HCT116 (cell line): ENCODE measurements around the gene KCNIP4. TPM values are rescaled to one million over a fixed set of nuclear protein-coding genes. Genes with fewer than 3 reads are reported as not detected.

Experiments used
- ATAC-seq: fragments of 200-7000 bp; cut with Tn5 transposase; 2 replicates; pipeline ENCODE4 v1.9.1; 2020; ENCODE audit warnings: mild to moderate bottlenecking, moderate library complexity
- BruUV-seq: library from RNA; stranded (reverse); fragments of 400-500 nt; replicated peaks from 2 replicates; lab custom pipeline; 2021; lab: Mats Ljungman, UMichigan
- CTCF ChIA-PET: fragments of 300-600 bp; sonication (Branson Sonifier 250); formaldehyde crosslinking; loops from one replicate; lab custom pipeline; 2021; ENCODE audit warnings: antibody characterized with exemption; lab: Charles Lee
- POLR2A ChIA-PET: fragments of 300-600, 350-600 bp; sonication (Branson Sonifier 250); formaldehyde crosslinking; loops from one replicate; lab custom pipeline; 2021; ENCODE audit warnings: antibody characterized with exemption; lab: Charles Lee
- RAD21 ChIA-PET, 2 experiments: fragments of 300-600 bp; sonication (Branson Sonifier 250); formaldehyde crosslinking; loops; one replicate each; lab custom pipeline; 2023; ENCODE audit warnings: low total read pairs in 2 of 2; ENCODE audit not compliant: uncharacterized antibody in 2 of 2, unreplicated experiment in 2 of 2, low non-redundant PET in 1 of 2; lab: Charles Lee
- DNase-seq: peaks from one replicate; pipeline ENCODE4 v3.0.0-alpha.2; 2010; ENCODE audit warnings: low read depth, low spot score
- H2AFZ ChIP-seq: fragments of 200-600 bp; shearing (Covaris generic), sonication (generic); 2 replicates; pipeline ENCODE4 v1.6.1; 2017; ENCODE audit warnings: low read depth, mixed run types, mixed read lengths, antibody characterized with exemption, low read length; ENCODE audit not compliant: poor library complexity, severe bottlenecking
- H3K27ac ChIP-seq: 2 replicates; pipeline ENCODE4 v1.5.1; 2012; ENCODE audit warnings: low read depth, low read length
- H3K27me3 ChIP-seq: fragments of 200-600 bp; sonication (generic); 2 replicates; pipeline ENCODE4 v1.6.1; 2016; ENCODE audit warnings: mixed run types, low read length, mixed read lengths; ENCODE audit not compliant: insufficient read depth
- H3K36me3 ChIP-seq, 2 experiments: fragments of 200-500 bp in 1 of 2; fragments of 200-600 bp in 1 of 2; sonication (Bioruptor generic) in 1 of 2; sonication (generic) in 1 of 2; 2 replicates each; pipeline versions ENCODE4 v1.5.1 to v1.6.1; 2014 to 2016; ENCODE audit warnings: low read length in 2 of 2, inconsistent platforms in 1 of 2, mixed read lengths in 1 of 2, mixed run types in 1 of 2; ENCODE audit not compliant: insufficient read depth in 2 of 2, control insufficient read depth in 1 of 2
- H3K4me1 ChIP-seq, 2 experiments: fragments of 200-600 bp in 1 of 2; sonication (generic) in 1 of 2; 2 replicates each; pipeline versions ENCODE4 v1.5.1 to v1.6.1; 2012 to 2017; ENCODE audit warnings: low read length in 2 of 2, inconsistent platforms in 1 of 2, mild to moderate bottlenecking in 1 of 2, mixed read lengths in 1 of 2, mixed run types in 1 of 2, moderate library complexity in 1 of 2; ENCODE audit not compliant: insufficient read depth in 2 of 2, control insufficient read depth in 1 of 2
- H3K4me2 ChIP-seq: fragments of 200-600 bp; sonication (generic); 2 replicates; pipeline ENCODE4 v1.6.1; 2017; ENCODE audit warnings: mixed run types, low read length, mixed read lengths
- H3K4me3 ChIP-seq, 2 experiments: fragments of 200-600 bp in 1 of 2; sonication (generic) in 1 of 2; replicated peaks in 1 of 2; 2 replicates each; pipeline ENCODE4 v1.5.1; 2011 to 2016; ENCODE audit warnings: low read length in 2 of 2, control low read depth in 1 of 2, low read depth in 1 of 2, mild to moderate bottlenecking in 1 of 2, mixed read lengths in 1 of 2, mixed run types in 1 of 2
- H3K79me2 ChIP-seq: fragments of 200-600 bp; sonication (generic); 2 replicates; pipeline ENCODE4 v1.6.1; 2017; ENCODE audit warnings: mild to moderate bottlenecking, mixed run types, low read length, moderate library complexity, mixed read lengths; ENCODE audit not compliant: insufficient read depth
- H3K9ac ChIP-seq: fragments of 200-600 bp; sonication (generic); 2 replicates; pipeline ENCODE4 v1.6.1; 2016; ENCODE audit warnings: low read length, mixed read lengths
- H3K9me2 ChIP-seq: fragments of 200-600 bp; sonication (generic), shearing (Covaris generic); 2 replicates; pipeline ENCODE4 v1.6.1; 2017; ENCODE audit warnings: mixed run types, mild to moderate bottlenecking, moderate library complexity; ENCODE audit not compliant: insufficient read depth
- H3K9me3 ChIP-seq, 2 experiments: fragments of 200-500 bp in 1 of 2; fragments of 200-600 bp in 1 of 2; sonication (Bioruptor generic) in 1 of 2; sonication (generic) in 1 of 2; 2 replicates each; pipeline ENCODE4 v1.6.1; 2014 to 2017; ENCODE audit warnings: low read length in 2 of 2, mixed read lengths in 2 of 2, inconsistent platforms in 1 of 2, low read depth in 1 of 2, mild to moderate bottlenecking in 1 of 2, mixed run types in 1 of 2, moderate library complexity in 1 of 2; ENCODE audit not compliant: control insufficient read depth in 1 of 2, insufficient read depth in 1 of 2
- H4K20me1 ChIP-seq: fragments of 200-600 bp; sonication (generic), shearing (Covaris generic); 2 replicates; pipeline ENCODE4 v1.6.1; 2017; ENCODE audit warnings: mixed run types, mild to moderate bottlenecking, moderate library complexity; ENCODE audit not compliant: insufficient read depth
- CEBPB ChIP-seq: IDR thresholded peaks from 2 replicates; pipeline ENCODE4 v1.6.1; 2012; ENCODE audit warnings: low read depth
- CTCF ChIP-seq, 3 experiments: fragments of 200-600 bp in 1 of 3; sonication (generic) in 1 of 3; IDR thresholded peaks in 2 of 3; conservative IDR thresholded peaks in 1 of 3; 2 replicates each; pipeline ENCODE4 v1.5.1; 2012 to 2017; ENCODE audit warnings: low read depth in 2 of 3, low read length in 2 of 3, antibody characterized with exemption in 1 of 3, borderline replicate concordance in 1 of 3, control low read depth in 1 of 3, mild to moderate bottlenecking in 1 of 3, mixed read lengths in 1 of 3, mixed run types in 1 of 3, moderate library complexity in 1 of 3; ENCODE audit not compliant: insufficient read depth in 1 of 3
- EGR1 ChIP-seq: IDR thresholded peaks from 2 replicates; pipeline ENCODE4 v1.6.1; 2012; ENCODE audit warnings: low read depth
- POLR2A ChIP-seq: IDR thresholded peaks from 2 replicates; pipeline ENCODE4 v1.7.0; 2011; ENCODE audit warnings: borderline replicate concordance; ENCODE audit not compliant: insufficient read depth, insufficient read length; ENCODE audit errors: extremely low read depth
- SIN3A ChIP-seq: IDR thresholded peaks from 2 replicates; pipeline ENCODE4 v1.6.1; 2012; ENCODE audit warnings: low read depth
- YY1 ChIP-seq: IDR thresholded peaks from 2 replicates; pipeline ENCODE4 v1.6.1; 2011; ENCODE audit warnings: low read length, low read depth, moderate library complexity, mild to moderate bottlenecking; ENCODE audit not compliant: insufficient replicate concordance; ENCODE audit errors: extremely low read depth
- ZNF274 ChIP-seq: fragments of 200-500 bp; sonication (Bioruptor generic); IDR thresholded peaks from 2 replicates; pipeline ENCODE4 v1.6.1; 2014; ENCODE audit warnings: mild to moderate bottlenecking, low read depth, low read length, inconsistent platforms
- intact Hi-C: fragments of 100-400 bp; cut with micrococcal nuclease; formaldehyde crosslinking; loops from 2 replicates; pipeline ENCODE4 v1.10.0; 2022
- total RNA-seq: library from RNA; stranded (reverse); gene quantifications from one replicate; pipeline ENCODE4 v1.2.1, GENCODE V29; 2021; ENCODE audit not compliant: unreplicated experiment
- TF ChIP-seq, protein P1 (sequence below): IDR thresholded peaks from 2 replicates; pipeline ENCODE4 v1.6.1; 2012; ENCODE audit warnings: low read depth

Gene KCNIP4
- total RNA-seq, 1 experiment from 2014 or later: not detected

DNA sequence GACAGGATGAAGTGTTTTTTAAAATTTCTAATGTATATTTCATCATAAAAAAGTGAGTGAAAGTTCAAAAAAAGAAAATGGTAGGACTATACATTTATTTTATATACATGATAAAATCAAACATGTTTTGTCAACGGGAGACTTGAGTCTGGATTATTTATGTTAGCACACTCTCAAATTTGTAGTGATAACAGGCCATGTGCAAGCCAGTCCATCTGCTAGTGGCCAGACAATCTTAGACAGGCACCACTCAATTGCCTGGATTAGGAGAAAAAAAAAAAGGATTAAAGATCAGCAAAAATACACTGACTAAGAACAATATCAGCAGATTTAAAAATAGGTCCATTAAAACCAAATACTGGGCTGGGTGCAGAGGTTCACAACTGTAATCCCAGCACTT lies 71.9 kb downstream of the KCNIP4 start:
- POLR2A ChIA-PET: no interaction called here

More for the DNA sequence above, 71.9 kb downstream of the KCNIP4 start:
- Histone ChIP-seq H3K9me3 (peaks cover 0 to 8% of the 10 kb centered on the region in 2 experiments; a peak in 1 of 4 replicates), H3K9ac (no peak overlapping the region), H3K4me3 (no peak overlapping the region), H2AFZ (no peak overlapping the region), H4K20me1 (no peaks in the 10 kb centered on the region), H3K27ac (no peak overlapping the region), H3K36me3 (no peaks in the 10 kb centered on the region), H3K4me1 (no peaks in the 10 kb centered on the region), H3K27me3 (no peaks in the 10 kb centered on the region), H3K4me2 (no peak overlapping the region), H3K9me2 (no peaks in the 10 kb centered on the region), H3K79me2 (no peaks in the 10 kb centered on the region)
- ChIA-PET CTCF (no interaction called here), RAD21 (no interaction called here)
- no peak for ATAC-seq
- TF ChIP-seq SIN3A (no peak), CTCF (IDR thresholded peaks at IDR 0.05 in 2 of 3, conservative IDR thresholded peaks at IDR 0.05 in 1 of 3; ENCODE audit: borderline replicate concordance in 1 of 3, insufficient read depth in 1 of 3, low read depth in 2 of 3, low read length in 2 of 3) (no peak), EGR1 (no peak), YY1 (no peak), CEBPB (no peak), ZNF274 (no peak), POLR2A (no peak)
- TF ChIP-seq, protein P1, sequence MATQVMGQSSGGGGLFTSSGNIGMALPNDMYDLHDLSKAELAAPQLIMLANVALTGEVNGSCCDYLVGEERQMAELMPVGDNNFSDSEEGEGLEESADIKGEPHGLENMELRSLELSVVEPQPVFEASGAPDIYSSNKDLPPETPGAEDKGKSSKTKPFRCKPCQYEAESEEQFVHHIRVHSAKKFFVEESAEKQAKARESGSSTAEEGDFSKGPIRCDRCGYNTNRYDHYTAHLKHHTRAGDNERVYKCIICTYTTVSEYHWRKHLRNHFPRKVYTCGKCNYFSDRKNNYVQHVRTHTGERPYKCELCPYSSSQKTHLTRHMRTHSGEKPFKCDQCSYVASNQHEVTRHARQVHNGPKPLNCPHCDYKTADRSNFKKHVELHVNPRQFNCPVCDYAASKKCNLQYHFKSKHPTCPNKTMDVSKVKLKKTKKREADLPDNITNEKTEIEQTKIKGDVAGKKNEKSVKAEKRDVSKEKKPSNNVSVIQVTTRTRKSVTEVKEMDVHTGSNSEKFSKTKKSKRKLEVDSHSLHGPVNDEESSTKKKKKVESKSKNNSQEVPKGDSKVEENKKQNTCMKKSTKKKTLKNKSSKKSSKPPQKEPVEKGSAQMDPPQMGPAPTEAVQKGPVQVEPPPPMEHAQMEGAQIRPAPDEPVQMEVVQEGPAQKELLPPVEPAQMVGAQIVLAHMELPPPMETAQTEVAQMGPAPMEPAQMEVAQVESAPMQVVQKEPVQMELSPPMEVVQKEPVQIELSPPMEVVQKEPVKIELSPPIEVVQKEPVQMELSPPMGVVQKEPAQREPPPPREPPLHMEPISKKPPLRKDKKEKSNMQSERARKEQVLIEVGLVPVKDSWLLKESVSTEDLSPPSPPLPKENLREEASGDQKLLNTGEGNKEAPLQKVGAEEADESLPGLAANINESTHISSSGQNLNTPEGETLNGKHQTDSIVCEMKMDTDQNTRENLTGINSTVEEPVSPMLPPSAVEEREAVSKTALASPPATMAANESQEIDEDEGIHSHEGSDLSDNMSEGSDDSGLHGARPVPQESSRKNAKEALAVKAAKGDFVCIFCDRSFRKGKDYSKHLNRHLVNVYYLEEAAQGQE: no peak
- intact Hi-C loops: no loop called here
- DNase-seq: no peak
- no TSS peak for BruUV-seq
